A549 (cell line): ENCODE results near the gene RALGDS.

Source experiments
- CHD2 ChIP-seq: fragments of 150-350 bp; IDR thresholded peaks from 2 replicates; pipeline ENCODE4 v1.6.1; 2014; ENCODE audit warnings: low read length; ENCODE audit not compliant: partially characterized antibody
- CHD4 ChIP-seq: fragments of 200-600 bp; sonication (generic); IDR thresholded peaks from 2 replicates; pipeline ENCODE4 v1.6.1; 2016; ENCODE audit warnings: antibody characterized with exemption, mild to moderate bottlenecking, borderline replicate concordance
- CTCF ChIP-seq: fragments of >200 bp; sonication (Bioruptor Twin); formaldehyde crosslinking; IDR thresholded peaks from 3 replicates; pipeline ENCODE4 v1.5.1; 2016
- EHMT2 ChIP-seq: fragments of 200-600 bp; sonication (generic); IDR thresholded peaks from 2 replicates; pipeline ENCODE4 v1.6.1; 2016; ENCODE audit warnings: antibody characterized with exemption, low read depth, mild to moderate bottlenecking, moderate library complexity
- EP300 ChIP-seq, 2 experiments: fragments of >200 bp; sonication (Bioruptor Twin); formaldehyde crosslinking; IDR thresholded peaks; 2 replicates in 1 of 2; 3 replicates in 1 of 2; pipeline ENCODE4 v1.6.1; 2016 to 2017
- HES2 ChIP-seq: fragments of >200 bp; sonication (Bioruptor Twin); formaldehyde crosslinking; IDR thresholded peaks from 2 replicates; pipeline ENCODE4 v1.6.1; 2016
- JUNB ChIP-seq: fragments of >200 bp; sonication (Bioruptor Twin); formaldehyde crosslinking; IDR thresholded peaks from 2 replicates; pipeline ENCODE4 v1.6.1; 2016
- POLR2A ChIP-seq: IDR thresholded peaks from 2 replicates; pipeline ENCODE4 v1.6.1; 2012; ENCODE audit warnings: mild to moderate bottlenecking, low read length
- RAD21 ChIP-seq, 2 experiments: fragments of >200 bp in 1 of 2; sonication (Bioruptor Twin) in 1 of 2; formaldehyde crosslinking in 1 of 2; IDR thresholded peaks in 1 of 2; conservative IDR thresholded peaks in 1 of 2; 2 replicates in 1 of 2; 3 replicates in 1 of 2; pipeline ENCODE4 v1.6.1; 2012 to 2018; ENCODE audit warnings: inconsistent platforms in 1 of 2
- RNF2 ChIP-seq: fragments of 200-600 bp; sonication (generic); IDR thresholded peaks from 2 replicates; pipeline ENCODE4 v1.6.1; 2016; ENCODE audit warnings: low read depth, mild to moderate bottlenecking, antibody characterized with exemption, moderate library complexity, borderline replicate concordance

- TF ChIP-seq CTCF (no peak), RAD21 (conservative IDR thresholded peaks at IDR 0.05 in 1 of 2, IDR thresholded peaks at IDR 0.05 in 1 of 2) (no peak), POLR2A (no peak), JUNB (no peak), EP300 (IDR thresholded peaks at IDR 0.05) (no peak), HES2 (no peak), EHMT2 (no peak), CHD2 (no peak), CHD4 (no peak), RNF2 (no peak)
These were observed 2.9 kb downstream of the RALGDS start for GRCh38 chr9:133118179-133118520.
